GM19193 (cell line): Measurements from ENCODE around the gene CLSTN2.

Experiments
- POLR2A ChIP-seq: IDR thresholded peaks from 4 replicates; pipeline ENCODE4 v1.6.1; 2011; ENCODE audit not compliant: insufficient read depth, insufficient read length; ENCODE audit errors: extremely low read depth

CLSTN2 gene

GRCh38 chr3:139934613-139935015 lies 371 bp upstream of the CLSTN2 start:
- no peak for TF ChIP-seq POLR2A

- TF ChIP-seq POLR2A, result no peak
These were observed 1.2 kb downstream of the CLSTN2 start for GRCh38 chr3:139935866-139936817.

GRCh38 chr3:139937674-139938279 lies 2.8 kb downstream of the CLSTN2 start:
- no peak for TF ChIP-seq POLR2A

GRCh38 chr3:139939681-139940190 lies 4.8 kb downstream of the CLSTN2 start:
- TF ChIP-seq POLR2A, result no peak

GRCh38 chr3:139940622-139941021 lies 5.6 kb downstream of the CLSTN2 start:
- no peak for TF ChIP-seq POLR2A

GRCh38 chr3:139941580-139941979 lies 6.6 kb downstream of the CLSTN2 start:
- TF ChIP-seq POLR2A, result no peak

- no peak for TF ChIP-seq POLR2A
These were observed 9.4 kb downstream of the CLSTN2 start for GRCh38 chr3:139944256-139944910.

GRCh38 chr3:139945386-139945785 lies 10.4 kb downstream of the CLSTN2 start:
- TF ChIP-seq POLR2A, result no peak

- TF ChIP-seq POLR2A, result no peak
These were observed 11.0 kb downstream of the CLSTN2 start for GRCh38 chr3:139945942-139946341.

GRCh38 chr3:139948467-139948866 lies 13.5 kb downstream of the CLSTN2 start:
- no peak for TF ChIP-seq POLR2A

- no peak for TF ChIP-seq POLR2A
These were observed 13.9 kb downstream of the CLSTN2 start for GRCh38 chr3:139948898-139949297.

- TF ChIP-seq POLR2A, result no peak
These were observed 18.3 kb downstream of the CLSTN2 start for GRCh38 chr3:139953131-139953910.

- TF ChIP-seq POLR2A, result no peak
These were observed 19.3 kb downstream of the CLSTN2 start for GRCh38 chr3:139954146-139954860.

- no peak for TF ChIP-seq POLR2A
These were observed 22.9 kb downstream of the CLSTN2 start for GRCh38 chr3:139957844-139958243.
